ENCODE data around the gene NUDT17. TPM values are rescaled to one million over a fixed set of nuclear protein-coding genes. Genes with fewer than 3 reads are reported as not detected.
A peak's percentile ranks its signal among the peaks of the same experiment; 100 is the strongest.

The NUDT17 gene
- polyA plus RNA-seq, 1 donor = 11.6 TPM

DNA sequence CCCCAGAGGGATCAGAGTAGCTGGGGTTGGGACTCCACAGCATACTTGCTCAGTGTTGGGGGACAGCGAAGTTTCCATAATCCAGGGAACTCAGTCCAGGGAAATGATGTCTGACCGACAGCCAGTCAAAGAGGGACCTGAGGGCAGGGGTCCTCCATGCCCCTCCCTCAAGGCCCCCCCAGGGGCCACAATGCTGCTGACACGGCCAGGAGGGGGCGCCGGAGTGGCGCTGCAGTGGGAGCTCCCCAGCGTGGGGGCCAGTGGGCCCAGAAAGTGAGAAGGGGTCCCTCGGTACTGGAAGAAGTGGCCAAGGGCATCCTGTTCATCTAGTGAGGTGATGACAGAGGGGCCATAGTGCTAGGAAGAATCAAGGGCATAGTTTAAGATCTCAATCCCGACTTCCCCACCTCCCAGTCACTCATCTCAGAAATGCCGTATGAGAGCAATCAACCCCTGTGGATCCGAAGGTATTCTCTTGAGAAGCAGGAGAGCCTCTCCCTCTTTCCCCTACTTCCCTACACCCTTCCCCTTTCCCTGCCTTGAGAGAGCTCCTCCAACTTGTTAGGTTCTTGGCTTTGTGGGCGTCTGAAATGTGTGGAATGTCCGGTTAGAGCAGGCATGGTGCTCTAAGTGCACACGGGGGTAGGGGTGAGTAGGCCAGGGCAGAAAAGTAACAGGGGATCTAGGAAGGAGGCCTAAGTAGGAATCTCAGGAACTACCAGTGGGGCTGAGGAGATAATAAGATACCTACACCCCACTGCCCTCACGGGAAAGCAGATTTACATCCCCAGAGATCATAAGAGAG, 4.1 kb downstream of the NUDT17 start:
- no peak for DNase-seq

DNA sequence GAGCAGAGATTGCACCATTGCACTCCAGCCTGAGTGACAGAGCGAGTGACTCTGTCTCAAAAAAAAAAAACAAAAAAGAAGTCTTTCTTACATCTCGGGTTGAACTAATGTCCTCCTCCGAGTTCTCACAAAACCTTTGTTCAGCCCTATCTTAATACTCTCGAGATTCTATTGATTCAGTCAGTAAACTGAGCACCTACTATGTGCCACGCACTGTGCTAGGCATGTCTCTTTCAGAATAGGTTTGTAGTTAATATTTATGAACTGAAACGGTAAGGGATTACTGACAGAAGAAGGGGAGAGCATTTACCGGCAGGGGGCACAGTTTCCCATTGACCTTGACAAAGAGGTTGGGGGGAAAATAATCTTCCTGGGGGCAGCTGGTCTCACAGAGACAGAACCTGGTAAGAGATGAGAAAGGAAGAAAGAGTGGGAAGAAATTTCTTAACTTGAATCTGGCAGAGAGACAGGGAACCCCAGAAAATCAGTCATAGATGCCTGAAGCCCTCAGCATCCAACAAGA, 10.1 kb downstream of the NUDT17 start:
- DNase-seq = no peak

DNA sequence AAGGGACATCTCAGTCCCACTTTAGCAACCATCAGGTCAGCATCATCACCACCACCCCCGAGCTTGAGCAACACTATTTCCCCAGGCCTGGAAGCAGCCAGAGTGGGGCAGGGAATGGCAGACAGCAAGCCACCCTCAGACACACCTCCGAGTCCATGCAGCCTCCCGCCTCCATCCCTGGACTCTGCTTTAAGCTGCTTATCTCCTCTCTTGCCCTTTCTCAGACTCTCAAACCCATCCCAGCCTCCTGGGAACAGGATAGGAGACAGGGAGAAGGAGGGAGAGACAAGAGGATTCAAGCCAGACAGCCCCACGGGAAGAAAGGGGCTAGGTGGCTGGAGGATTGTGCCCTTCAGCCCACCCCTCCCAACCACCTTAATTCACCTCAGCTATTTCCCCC, 11.7 kb downstream of the NUDT17 start:
- DNase-seq = no peak

DNA sequence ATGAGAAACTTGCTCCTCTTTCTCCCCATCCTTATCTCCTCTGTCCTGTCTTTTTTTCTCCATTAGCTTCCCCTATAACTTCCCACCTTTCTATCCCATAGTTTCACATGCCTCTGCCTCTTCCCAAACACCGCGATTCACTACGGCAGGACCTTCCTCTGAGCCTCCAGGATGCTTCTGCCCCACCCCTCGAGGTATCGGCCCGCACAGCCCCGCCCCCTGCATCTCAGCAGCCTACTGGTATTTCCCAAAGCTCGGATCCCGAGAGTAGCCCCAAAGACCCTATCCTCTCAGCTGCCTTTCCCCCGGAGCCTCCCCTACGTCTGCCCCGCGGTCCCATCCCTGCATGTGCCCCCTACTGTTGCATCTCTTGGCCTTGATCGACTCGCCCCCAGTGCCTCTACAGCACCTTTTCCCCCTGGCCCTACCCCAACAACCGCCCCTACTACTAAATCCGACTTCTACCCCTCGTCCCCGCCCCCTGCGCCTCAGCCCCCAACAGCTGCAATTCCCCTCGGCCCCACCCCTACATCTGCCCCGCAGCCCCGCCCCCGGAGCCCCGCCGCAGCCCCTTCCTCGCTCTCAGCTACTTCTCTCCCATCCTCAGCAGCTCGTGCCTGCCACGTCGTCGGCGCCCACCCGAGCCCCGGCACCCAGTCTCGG, 12.9 kb downstream of the NUDT17 start:
- peak; percentile 32 for DNase-seq

DNA sequence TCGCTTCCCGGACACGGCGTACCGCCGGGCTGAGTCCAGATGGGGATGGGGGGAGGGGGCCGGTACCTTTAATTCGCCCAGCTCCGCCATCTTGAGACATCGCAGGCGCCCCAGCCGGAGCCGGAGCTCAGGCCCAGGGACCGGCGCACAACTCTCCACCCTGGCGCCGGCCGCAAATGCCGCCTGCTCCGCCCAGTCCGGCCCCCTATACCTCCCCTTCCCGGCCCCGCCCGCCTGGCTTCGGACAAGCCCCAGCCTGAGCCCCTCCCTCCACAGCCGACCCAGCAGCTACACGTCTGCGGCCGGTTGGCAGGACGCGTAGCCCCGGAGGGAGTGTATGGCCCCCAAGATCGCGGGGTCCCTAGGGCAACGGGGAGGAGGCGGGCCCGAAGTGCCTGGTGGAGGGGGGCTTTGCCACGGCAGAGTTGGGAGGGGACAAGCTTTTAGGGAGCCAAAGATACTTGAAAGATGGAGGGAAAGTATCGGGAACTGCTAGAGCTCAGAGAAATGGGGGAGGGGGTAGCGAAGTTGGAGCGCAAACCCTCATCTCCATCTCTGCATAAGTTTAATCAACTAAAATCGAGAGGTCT, 13.6 kb downstream of the NUDT17 start, which contains the start of gene PIAS3:
PIAS3 (minus strand) TSS at position 181 of the 590 bp plus-strand sequence; CDS start at position 90, 91 bp downstream.
- peak; percentile 97 for DNase-seq

DNA sequence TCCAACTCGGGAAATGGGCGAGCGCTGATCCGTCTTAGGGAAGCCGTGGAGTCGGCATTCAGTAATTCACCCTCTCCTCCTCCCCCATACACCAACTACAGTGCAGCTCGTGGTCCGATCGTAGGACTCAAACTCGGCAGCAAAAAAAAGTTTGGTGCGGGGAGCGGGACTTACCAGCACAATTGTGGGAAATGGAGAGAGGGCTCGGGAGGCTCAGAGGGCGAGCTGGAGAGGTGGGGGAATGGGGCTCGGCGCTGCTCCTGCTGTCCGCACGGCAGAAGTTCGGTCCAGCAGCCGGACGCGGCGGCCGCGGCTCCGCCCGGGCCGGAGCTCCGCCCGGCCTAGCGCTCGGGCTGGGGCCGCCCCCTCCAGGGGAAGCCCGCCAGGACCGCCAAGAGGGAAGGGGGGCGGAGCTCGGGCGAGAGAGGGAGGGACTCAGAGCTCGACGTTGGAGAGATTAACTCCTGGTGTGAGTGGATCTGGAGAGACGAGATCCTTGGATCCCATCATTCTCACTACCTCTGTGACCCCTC, 14.1 kb downstream of the NUDT17 start:
- DNase-seq = peak; percentile 94

DNA sequence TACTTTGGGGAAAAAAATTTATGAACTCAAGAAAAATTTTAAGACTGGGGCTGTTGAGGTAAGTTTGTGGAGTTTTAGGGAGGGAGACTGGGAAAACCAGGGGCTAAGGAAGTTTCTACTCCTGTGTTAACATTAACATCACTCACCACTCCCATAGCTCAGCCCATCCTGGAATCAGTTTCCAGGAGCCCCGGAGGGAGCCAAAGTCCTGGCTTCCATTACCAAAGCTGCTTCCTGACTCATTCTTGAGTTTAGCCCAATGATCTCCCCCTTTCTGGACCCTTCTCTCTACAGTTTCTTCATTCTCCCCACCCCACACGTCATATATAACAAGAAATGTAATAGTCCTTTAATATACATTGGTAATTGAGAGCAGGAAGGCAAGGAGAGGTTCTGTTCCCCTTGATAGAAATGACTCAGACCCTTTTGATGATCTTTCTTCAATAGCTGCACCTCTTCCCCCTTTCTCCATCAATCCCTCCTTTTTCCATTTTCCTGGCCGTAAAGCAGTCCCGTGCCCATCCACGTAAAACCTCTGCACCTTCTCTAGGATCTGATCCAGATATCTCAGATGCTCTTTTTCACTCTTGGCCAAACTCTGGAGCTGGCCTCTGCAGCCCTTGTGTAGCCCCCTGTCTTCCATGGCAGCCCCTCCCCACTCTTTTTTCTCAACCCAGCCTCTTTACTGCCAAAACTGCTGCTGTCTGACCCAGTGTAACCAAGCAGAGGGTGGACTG, 18.0 kb downstream of the NUDT17 start:
- peak; percentile 87 for DNase-seq

DNA sequence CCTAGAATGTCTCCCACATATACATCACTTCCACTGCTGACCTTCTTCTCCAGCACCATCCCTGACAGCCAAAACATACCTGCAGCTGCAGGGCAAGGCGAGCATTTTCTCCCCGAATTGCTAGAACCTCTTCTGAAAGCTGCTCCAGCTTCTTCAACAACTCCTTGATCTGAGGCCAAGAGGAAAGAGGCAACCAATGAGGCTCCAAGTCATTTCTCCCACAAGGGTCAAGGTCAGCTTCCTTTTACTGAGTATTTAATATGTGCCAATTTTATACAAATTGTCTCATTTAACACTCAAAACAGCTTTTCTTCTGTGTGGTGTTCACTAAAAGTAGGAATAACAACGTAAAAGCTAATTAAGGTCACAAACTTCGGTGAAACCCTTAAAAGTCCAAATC, 22.8 kb downstream of the NUDT17 start:
- DNase-seq = no peak

DNA sequence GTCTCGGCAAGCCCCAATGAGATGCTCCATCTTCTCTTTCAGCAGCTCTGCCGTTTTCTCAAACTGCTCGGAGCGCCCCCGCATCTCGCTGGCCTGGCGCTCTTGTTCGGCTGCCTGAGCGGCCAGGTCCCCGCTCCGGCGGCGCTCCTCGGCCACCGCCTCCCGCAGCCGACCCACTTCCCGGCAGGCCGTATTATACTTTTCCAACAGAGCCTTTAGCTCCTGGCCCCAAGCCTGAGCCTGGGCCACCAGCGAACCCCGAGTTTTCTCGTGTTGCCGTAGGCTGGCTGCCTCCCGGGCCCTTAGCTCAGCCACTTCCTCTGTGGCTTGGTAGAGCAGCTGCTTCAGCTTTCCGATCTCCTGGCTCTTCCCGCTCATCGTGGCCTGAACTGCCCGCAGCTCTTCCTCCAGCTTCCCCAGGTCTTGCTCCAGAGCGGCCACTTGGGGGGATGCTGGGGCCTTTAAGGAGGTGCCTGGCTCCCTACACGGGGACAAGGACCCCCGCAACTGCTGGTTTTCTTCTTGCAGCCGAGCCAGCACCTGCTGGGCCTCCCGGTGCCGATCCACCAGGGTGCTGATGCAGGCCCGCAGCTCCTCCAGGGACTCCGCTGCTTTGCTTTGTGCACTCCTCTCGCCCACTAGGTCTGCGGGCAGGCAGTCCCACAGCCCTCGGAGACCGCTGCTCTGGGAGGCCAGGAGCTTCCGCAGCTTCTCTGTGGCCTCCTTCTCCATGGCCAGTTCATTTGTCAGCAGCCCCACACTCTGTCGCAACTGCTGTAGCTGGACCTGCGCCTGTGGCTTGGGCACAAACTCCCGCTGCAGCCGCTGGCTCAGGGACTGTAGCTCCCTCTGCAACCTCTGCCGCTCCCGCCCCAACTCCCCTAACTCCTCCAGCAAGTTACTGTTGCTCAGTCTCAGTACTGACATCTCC, 26.8 kb downstream of the NUDT17 start:
- DNase-seq = peak; percentile 65

DNA sequence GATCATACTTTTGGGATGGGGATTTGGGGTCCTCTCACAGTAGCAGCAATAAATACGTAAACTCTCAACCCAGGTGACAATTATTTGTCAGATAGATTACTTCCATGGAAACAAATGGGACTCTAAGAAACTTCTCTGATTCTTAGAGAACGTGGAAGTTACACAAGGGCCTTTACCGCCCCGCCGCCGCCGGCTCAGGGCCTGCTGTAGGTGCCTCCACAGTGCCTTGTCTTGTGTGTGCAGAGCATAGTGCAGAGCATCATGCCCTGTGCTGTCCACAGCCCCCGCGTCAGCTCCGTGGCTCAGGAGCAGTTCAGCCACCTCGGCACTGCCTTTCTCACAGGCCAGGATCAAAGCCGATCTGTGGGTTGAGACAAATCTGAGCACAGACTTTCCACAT, 29.2 kb downstream of the NUDT17 start:
- no peak for DNase-seq

DNA sequence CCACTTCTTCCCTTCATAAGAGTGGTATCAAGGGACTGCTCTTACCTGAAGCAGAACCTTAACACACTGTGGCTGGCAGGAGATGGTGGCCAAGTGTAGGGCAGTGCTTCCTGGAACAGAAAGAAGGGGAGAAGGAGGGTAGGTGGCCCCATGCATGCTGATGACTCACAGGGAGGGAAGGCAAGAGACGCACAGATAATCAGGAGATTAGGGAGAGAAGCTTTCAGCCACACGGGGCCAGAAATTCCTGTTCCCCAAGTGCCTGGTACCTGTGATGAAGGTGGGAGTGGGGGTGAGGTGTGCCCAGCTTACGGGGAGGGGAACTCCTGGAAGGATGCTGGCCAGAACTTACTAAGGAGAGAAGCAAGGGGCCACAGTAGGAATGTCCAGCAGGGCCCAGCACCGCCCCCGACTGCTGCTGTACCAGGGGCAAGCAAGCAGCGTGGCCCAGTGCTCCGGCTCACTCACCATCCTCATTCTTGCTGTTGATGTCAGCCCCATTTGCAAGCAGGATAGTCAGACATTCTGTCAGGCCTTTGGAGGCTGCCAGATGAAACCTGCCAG, 32.6 kb downstream of the NUDT17 start:
- no peak for DNase-seq

DNA sequence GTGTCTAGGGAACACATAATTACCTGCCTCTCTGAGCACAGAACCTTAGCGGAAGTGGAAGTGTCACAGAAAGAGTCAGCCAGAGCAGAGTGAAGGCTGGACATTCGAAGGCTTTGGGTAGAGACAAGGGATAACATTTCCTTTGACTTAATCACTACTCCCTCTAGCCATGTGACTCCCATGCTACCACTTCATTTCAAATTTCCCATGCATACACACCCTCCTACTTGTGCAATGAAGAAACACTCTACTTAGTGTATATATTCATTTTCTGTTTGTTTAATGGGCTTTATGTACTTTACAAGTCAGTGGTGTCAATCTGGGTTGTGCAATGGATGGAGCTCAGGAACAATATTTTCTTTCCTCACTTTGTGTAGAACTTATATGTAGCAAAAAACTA, 33.3 kb downstream of the NUDT17 start:
- DNase-seq = no peak

DNA sequence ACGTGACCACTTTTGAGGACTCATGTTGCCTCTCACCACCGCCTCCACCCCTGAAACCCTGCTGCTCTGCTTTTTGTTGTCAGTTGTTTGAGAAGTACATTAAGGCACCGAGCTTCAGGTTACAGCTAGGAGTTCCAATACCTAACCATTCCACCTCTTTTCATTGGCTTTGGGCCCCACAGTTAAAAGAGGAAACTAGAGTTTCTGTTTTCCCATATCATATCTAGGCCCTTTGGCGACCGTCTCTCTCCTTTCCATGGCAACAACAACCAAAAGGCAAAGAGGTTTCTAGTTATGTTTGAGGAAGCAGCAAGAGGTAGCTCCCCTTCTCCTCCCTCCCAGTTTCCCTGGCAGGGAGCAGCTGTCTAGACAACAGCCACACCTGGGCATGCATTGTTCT, 34.3 kb downstream of the NUDT17 start:
- DNase-seq = no peak

DNA sequence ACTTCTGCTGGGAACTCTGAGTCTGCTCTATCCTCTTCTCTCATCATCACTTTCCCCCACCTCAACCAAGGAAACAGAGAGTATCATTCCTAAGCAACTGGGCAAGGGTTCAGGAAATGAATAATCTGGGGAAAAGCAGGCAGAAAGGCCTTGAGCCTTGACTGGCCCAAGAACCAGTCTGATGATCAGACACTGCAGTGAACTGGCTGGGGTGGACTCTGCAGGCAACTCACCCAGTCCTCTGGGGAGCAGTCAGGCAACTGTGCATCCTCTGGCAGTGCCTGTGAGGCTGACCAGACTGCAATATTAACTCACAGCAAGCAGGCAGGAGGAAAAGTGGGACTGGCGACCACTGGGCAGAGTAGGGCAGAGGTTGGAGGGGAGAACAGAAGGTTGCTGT, 39.2 kb downstream of the NUDT17 start:
- no peak for DNase-seq

DNA sequence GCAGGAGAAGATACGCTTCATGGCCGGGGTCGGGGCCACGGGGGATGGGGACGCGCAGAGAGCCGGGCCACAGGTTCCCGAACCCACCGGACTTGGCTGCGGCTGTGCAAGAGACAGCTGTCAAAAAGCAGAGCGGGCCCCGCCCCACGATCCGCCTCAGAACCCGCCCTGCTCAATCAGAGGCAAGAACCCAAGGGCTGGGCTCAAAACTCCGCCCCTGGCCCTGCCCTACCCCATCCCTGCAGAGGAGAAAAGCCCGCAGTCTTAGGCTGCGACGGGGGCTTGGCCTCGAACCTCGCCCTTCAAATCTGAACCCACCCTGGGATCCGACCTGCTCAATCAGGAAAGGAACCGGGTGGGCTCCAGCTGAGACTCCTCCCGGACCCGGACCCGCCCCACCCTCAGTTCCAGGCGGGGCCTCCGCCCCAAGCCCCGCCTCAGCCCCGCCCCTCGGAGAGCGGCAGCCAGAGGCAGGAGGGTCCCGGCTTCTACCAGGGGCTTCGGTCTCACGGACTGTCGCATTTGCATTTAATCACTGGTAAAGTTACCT, 40.4 kb downstream of the NUDT17 start, which contains the start of gene ANKRD35:
ANKRD35 (minus strand) TSS at position 129 of the 550 bp plus-strand sequence; CDS start at position 21, 108 bp downstream.
- peak; percentile 75 for DNase-seq

DNA sequence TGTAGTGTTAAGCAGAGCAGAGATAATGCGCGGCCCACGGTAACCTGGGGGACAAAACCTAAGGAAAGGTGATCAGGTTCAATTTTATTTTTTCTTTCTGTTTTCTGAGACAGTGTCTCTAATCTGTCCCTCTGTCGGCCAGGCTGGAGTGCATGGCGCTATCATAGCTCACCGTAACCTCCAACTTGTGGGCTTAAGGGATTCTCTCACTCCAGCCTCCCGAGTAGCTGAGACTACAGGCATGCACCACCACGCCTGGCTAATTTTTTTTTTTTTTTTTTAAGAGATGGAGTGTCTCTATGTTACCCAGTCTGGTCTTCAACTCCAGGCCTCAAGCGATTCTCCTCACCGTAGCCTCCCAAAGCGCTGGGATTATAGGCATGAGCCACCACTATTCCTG, 41.0 kb downstream of the NUDT17 start:
- DNase-seq = peak; percentile 23

DNA sequence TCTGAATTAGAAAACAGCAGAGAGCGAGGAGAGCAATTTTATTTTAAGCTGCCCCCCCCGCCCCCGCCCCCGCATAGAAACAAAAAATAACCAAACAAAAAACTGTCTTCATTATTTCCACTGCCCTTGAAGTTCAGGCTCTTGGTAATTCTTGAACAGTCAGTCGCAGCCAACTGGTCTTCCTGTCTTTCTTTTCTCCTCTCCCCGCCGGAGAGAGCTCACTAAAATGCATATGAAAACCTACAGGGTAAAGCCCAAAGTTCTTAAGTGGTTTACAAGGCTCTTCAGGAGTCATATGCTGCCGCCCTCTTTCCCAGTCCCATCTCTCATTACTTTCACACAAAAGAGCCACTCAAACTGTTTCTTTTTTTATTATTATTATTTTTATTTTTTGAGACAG, 41.4 kb downstream of the NUDT17 start:
- peak; percentile 36 for DNase-seq

DNA sequence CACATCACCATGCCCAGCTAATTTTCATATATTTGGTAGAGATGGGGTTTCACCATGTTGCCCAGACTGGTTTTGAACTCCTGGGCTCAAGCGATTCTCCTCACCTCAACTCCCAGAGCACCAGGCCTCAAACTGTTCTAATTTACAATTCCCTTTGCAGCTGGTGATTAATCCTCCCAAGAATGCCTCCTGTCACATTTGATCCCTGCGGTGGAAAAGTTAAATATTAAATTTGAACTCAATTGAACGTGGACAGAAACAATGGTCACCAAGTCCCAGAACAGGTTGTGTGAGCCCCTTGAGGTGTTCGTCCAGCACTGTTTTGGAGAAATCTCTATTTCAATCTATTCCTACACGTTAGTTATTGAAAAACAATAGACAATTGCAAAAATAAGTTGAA, 42.2 kb downstream of the NUDT17 start:
- DNase-seq = no peak

DNA sequence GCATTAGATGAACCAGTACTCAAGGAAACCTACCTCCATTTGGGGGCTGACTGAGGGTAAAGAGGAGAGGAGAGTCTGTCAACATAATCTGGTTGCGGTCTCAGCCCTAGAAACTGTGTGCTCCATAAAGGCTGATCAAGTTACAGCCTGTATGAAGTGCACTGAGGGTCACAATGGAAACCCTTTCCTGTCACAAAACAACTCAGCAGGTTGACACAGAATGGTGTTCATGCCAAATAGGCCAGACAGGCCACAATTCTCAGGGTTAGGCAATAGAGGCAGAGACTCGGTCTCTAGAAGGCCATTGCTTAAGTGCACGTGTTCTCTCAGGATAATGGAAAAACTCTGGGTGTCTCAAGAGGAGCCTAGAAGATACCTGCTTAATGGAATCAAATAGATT, 44.3 kb downstream of the NUDT17 start:
- DNase-seq = no peak

DNA sequence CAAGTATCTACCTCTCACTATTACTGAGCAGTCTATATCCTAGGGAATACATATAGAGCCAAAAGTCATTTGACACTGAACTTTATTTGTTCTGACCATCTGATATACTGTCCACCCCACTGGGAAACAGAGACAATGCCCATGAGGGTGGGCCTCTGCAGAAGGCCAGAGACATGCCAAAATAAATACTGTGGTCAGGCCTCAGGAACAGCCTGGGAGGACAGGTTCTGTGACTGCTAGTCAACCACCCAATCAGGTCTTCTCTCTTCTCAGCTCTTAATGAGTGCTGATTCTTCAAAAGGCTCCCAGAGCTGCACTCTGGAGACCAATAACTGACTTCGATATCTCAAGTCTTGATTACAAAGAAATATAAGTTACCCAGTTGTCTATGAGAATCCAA, 45.7 kb downstream of the NUDT17 start:
- DNase-seq = no peak

Data from hindlimb muscle (tissue), 1 donor.